Memory B cell (primary cell): ENCODE measurements around the gene LRRC47.

Experiments used
- ATAC-seq: fragments of 150-1000 bp; cut with Tn5 transposase; 2 replicates; pipeline ENCODE4 v1.10.0; 2021; ENCODE audit warnings: low read depth, mild to moderate bottlenecking, moderate library complexity
- DNase-seq, 2 donors: peaks; one replicate each; pipeline ENCODE4 v3.0.0; 2022; ENCODE audit warnings: low spot score in 2 of 2
- H3K27ac Mint-ChIP-seq: one replicate; pipeline ENCODE4 v1.8.0; 2022; ENCODE audit warnings: mild to moderate bottlenecking, moderate library complexity, mixed read lengths
- H3K27me3 Mint-ChIP-seq: one replicate; pipeline ENCODE4 v1.8.0; 2022; ENCODE audit warnings: mixed read lengths
- H3K36me3 Mint-ChIP-seq: one replicate; pipeline ENCODE4 v1.8.0; 2022; ENCODE audit warnings: mild to moderate bottlenecking, mixed read lengths
- H3K4me1 Mint-ChIP-seq: one replicate; pipeline ENCODE4 v1.8.0; 2022; ENCODE audit warnings: mixed read lengths
- H3K4me3 Mint-ChIP-seq: one replicate; pipeline ENCODE4 v1.8.0; 2022; ENCODE audit warnings: mild to moderate bottlenecking, moderate library complexity, mixed read lengths
- H3K9me3 Mint-ChIP-seq: one replicate; pipeline ENCODE4 v1.8.0; 2022; ENCODE audit warnings: mixed read lengths

Gene LRRC47

GRCh38 chr1:3746830-3747521 lies 49.3 kb downstream of the LRRC47 start:
- peak overlapping the region; percentile 79 for H3K27ac Mint-ChIP-seq
- no peaks in the 10 kb centered on the region for H3K9me3 Mint-ChIP-seq
- peak; percentile 93 for ATAC-seq
- peaks cover 16% of the 10 kb centered on the region for H3K4me1 Mint-ChIP-seq
- peaks cover 7% of the 10 kb centered on the region for H3K36me3 Mint-ChIP-seq
- peak; percentile 70 to 72 for DNase-seq
- H3K27me3 Mint-ChIP-seq: no peaks in the 10 kb centered on the region
- H3K4me3 Mint-ChIP-seq: peak overlapping the region; percentile 90

GRCh38 chr1:3746389-3746829 lies 49.9 kb downstream of the LRRC47 start:
- ATAC-seq (peak; percentile 44), DNase-seq (no peak)
- H3K36me3 Mint-ChIP-seq: peaks cover 10% of the 10 kb centered on the region
- no peaks in the 10 kb centered on the region for H3K9me3 Mint-ChIP-seq
- peak overlapping the region; percentile 90 for H3K4me3 Mint-ChIP-seq
- H3K27ac Mint-ChIP-seq: peak overlapping the region; percentile 79
- H3K27me3 Mint-ChIP-seq: no peaks in the 10 kb centered on the region
- peaks cover 19% of the 10 kb centered on the region for H3K4me1 Mint-ChIP-seq

- ATAC-seq: no peak
- H3K9me3 Mint-ChIP-seq: no peaks in the 10 kb centered on the region
- peaks cover 11% of the 10 kb centered on the region for H3K36me3 Mint-ChIP-seq
- H3K4me3 Mint-ChIP-seq: peak overlapping the region; percentile 90
- H3K27me3 Mint-ChIP-seq: no peaks in the 10 kb centered on the region
- DNase-seq: no peak
- H3K27ac Mint-ChIP-seq: peak overlapping the region; percentile 79
- peaks cover 19% of the 10 kb centered on the region for H3K4me1 Mint-ChIP-seq
These were observed 50.5 kb downstream of the LRRC47 start for GRCh38 chr1:3745590-3746381.

- H3K4me3 Mint-ChIP-seq: no peak overlapping the region
- DNase-seq (no peak), ATAC-seq (no peak)
- H3K9me3 Mint-ChIP-seq: no peaks in the 10 kb centered on the region
- no peaks in the 10 kb centered on the region for H3K27me3 Mint-ChIP-seq
- H3K36me3 Mint-ChIP-seq: peaks cover 11% of the 10 kb centered on the region
- peaks cover 19% of the 10 kb centered on the region for H3K4me1 Mint-ChIP-seq
- H3K27ac Mint-ChIP-seq: peak overlapping the region; percentile 79
These were observed 51.2 kb downstream of the LRRC47 start for GRCh38 chr1:3745071-3745470.

- DNase-seq (no peak), ATAC-seq (no peak)
- peaks cover 11% of the 10 kb centered on the region for H3K36me3 Mint-ChIP-seq
- peak overlapping the region; percentile 79 for H3K27ac Mint-ChIP-seq
- no peaks in the 10 kb centered on the region for H3K9me3 Mint-ChIP-seq
- H3K4me3 Mint-ChIP-seq: no peak overlapping the region
- H3K4me1 Mint-ChIP-seq: peaks cover 19% of the 10 kb centered on the region
- H3K27me3 Mint-ChIP-seq: no peaks in the 10 kb centered on the region
These were observed 51.7 kb downstream of the LRRC47 start for GRCh38 chr1:3744646-3745045.

GRCh38 chr1:3743826-3744225 lies 52.5 kb downstream of the LRRC47 start:
- Mint-ChIP-seq H3K9me3 (no peaks in the 10 kb centered on the region), H3K36me3 (peaks cover 11% of the 10 kb centered on the region), H3K4me3 (no peak overlapping the region), H3K27ac (no peak overlapping the region), H3K27me3 (no peaks in the 10 kb centered on the region), H3K4me1 (peaks cover 19% of the 10 kb centered on the region)
- DNase-seq (no peak), ATAC-seq (no peak)

GRCh38 chr1:3743421-3743820 lies 52.9 kb downstream of the LRRC47 start:
- Mint-ChIP-seq H3K9me3 (no peaks in the 10 kb centered on the region), H3K36me3 (peaks cover 11% of the 10 kb centered on the region), H3K27ac (no peak overlapping the region), H3K4me3 (no peak overlapping the region), H3K4me1 (peaks cover 19% of the 10 kb centered on the region), H3K27me3 (no peaks in the 10 kb centered on the region)
- no peak for DNase-seq
- no peak for ATAC-seq

- Mint-ChIP-seq H3K4me3 (no peak overlapping the region), H3K4me1 (peaks cover 19% of the 10 kb centered on the region), H3K27ac (no peak overlapping the region), H3K9me3 (no peaks in the 10 kb centered on the region), H3K36me3 (peaks cover 11% of the 10 kb centered on the region), H3K27me3 (no peaks in the 10 kb centered on the region)
- ATAC-seq: no peak
- no peak for DNase-seq
These were observed 53.6 kb downstream of the LRRC47 start for GRCh38 chr1:3742439-3743298.

GRCh38 chr1:3741566-3742438 lies 54.5 kb downstream of the LRRC47 start:
- no peak for ATAC-seq
- H3K27me3 Mint-ChIP-seq: no peaks in the 10 kb centered on the region
- H3K4me3 Mint-ChIP-seq: no peak overlapping the region
- peaks cover 11% of the 10 kb centered on the region for H3K36me3 Mint-ChIP-seq
- peak overlapping the region; percentile 45 for H3K27ac Mint-ChIP-seq
- H3K9me3 Mint-ChIP-seq: no peaks in the 10 kb centered on the region
- H3K4me1 Mint-ChIP-seq: peaks cover 19% of the 10 kb centered on the region
- DNase-seq: no peak

- DNase-seq (no peak), ATAC-seq (no peak)
- H3K9me3 Mint-ChIP-seq: no peaks in the 10 kb centered on the region
- peaks cover 13% of the 10 kb centered on the region for H3K36me3 Mint-ChIP-seq
- H3K4me3 Mint-ChIP-seq: no peak overlapping the region
- no peak overlapping the region for H3K27ac Mint-ChIP-seq
- no peaks in the 10 kb centered on the region for H3K27me3 Mint-ChIP-seq
- peaks cover 9% of the 10 kb centered on the region for H3K4me1 Mint-ChIP-seq
These were observed 55.5 kb downstream of the LRRC47 start for GRCh38 chr1:3740752-3741151.

- Mint-ChIP-seq H3K4me3 (no peak overlapping the region), H3K36me3 (peaks cover 10% of the 10 kb centered on the region), H3K27ac (no peak overlapping the region), H3K9me3 (no peaks in the 10 kb centered on the region), H3K27me3 (no peaks in the 10 kb centered on the region), H3K4me1 (peaks cover 4% of the 10 kb centered on the region)
- ATAC-seq (no peak), DNase-seq (no peak)
These were observed 56.3 kb downstream of the LRRC47 start for GRCh38 chr1:3740042-3740441.

- Mint-ChIP-seq H3K4me3 (no peak overlapping the region), H3K4me1 (peaks cover 2% of the 10 kb centered on the region), H3K27me3 (no peaks in the 10 kb centered on the region), H3K27ac (no peak overlapping the region), H3K9me3 (no peaks in the 10 kb centered on the region), H3K36me3 (peaks cover 8% of the 10 kb centered on the region)
- ATAC-seq: no peak
- DNase-seq: no peak
These were observed 57.4 kb downstream of the LRRC47 start for GRCh38 chr1:3738943-3739342.

- DNase-seq (no peak), ATAC-seq (no peak)
- Mint-ChIP-seq H3K9me3 (no peaks in the 10 kb centered on the region), H3K27ac (no peak overlapping the region), H3K4me1 (peaks cover 2% of the 10 kb centered on the region), H3K27me3 (no peaks in the 10 kb centered on the region), H3K36me3 (peaks cover 6% of the 10 kb centered on the region), H3K4me3 (no peak overlapping the region)
These were observed 59.6 kb downstream of the LRRC47 start for GRCh38 chr1:3736708-3737107.
